Caco-2 (cell line): Measurements from ENCODE around the gene DDX4. TPM values are rescaled to one million over a fixed set of nuclear protein-coding genes. Genes with fewer than 3 reads are reported as not detected.

Source experiments
- BruUV-seq: library from RNA; stranded (reverse); fragments of 400-500 nt; replicated peaks from 2 replicates; lab custom pipeline; 2021; lab: Mats Ljungman, UMichigan
- CTCF ChIA-PET: fragments of 300-600 bp; sonication (Branson Sonifier 250); formaldehyde crosslinking; loops from one replicate; lab custom pipeline; 2022; ENCODE audit warnings: antibody characterized with exemption; lab: Charles Lee
- POLR2A ChIA-PET: fragments of 300-600 bp; sonication (Branson Sonifier 250); formaldehyde crosslinking; loops from one replicate; lab custom pipeline; 2022; ENCODE audit warnings: antibody characterized with exemption; lab: Charles Lee
- DNase-seq, 2 experiments: peaks; one replicate each; pipeline versions ENCODE4 v3.0.0 to v3.0.0-alpha.2; 2020 to 2022
- H3K27me3 ChIP-seq: replicated peaks from 2 replicates; pipeline ENCODE4 v1.6.0; 2011; ENCODE audit warnings: low read length; ENCODE audit not compliant: control insufficient read depth, insufficient read depth
- H3K36me3 ChIP-seq: 2 replicates; pipeline ENCODE4 v1.5.1; 2011; ENCODE audit warnings: low read length; ENCODE audit not compliant: control insufficient read depth, insufficient read depth
- H3K4me1 ChIP-seq: fragments of 250-450 bp; sonication (Bioruptor Pico); 2 replicates; pipeline ENCODE4 v1.5.1; 2020; ENCODE audit warnings: mild to moderate bottlenecking
- H3K4me3 ChIP-seq: 2 replicates; pipeline ENCODE4 v1.5.1; 2011; ENCODE audit warnings: low read depth, mild to moderate bottlenecking, control low read depth, low read length
- H3K9me3 ChIP-seq: fragments of 250-450 bp; sonication (Bioruptor Pico); 2 replicates; pipeline ENCODE4 v1.5.1; 2020; ENCODE audit warnings: mild to moderate bottlenecking, moderate library complexity
- H3K27ac Mint-ChIP-seq: one replicate; pipeline ENCODE4 v1.8.0; 2022; ENCODE audit warnings: mixed read lengths; ENCODE audit not compliant: unreplicated experiment
- H3K27me3 Mint-ChIP-seq: one replicate; pipeline ENCODE4 v1.8.0; 2022; ENCODE audit warnings: mixed read lengths; ENCODE audit not compliant: insufficient read depth, unreplicated experiment
- H3K36me3 Mint-ChIP-seq: one replicate; pipeline ENCODE4 v1.8.0; 2022; ENCODE audit warnings: mild to moderate bottlenecking, mixed read lengths; ENCODE audit not compliant: insufficient read depth, unreplicated experiment
- H3K4me1 Mint-ChIP-seq: one replicate; pipeline ENCODE4 v1.8.0; 2022; ENCODE audit warnings: low read depth, mixed read lengths; ENCODE audit not compliant: unreplicated experiment
- H3K4me3 Mint-ChIP-seq: one replicate; pipeline ENCODE4 v1.8.0; 2022; ENCODE audit warnings: mild to moderate bottlenecking, moderate library complexity, mixed read lengths; ENCODE audit not compliant: unreplicated experiment
- H3K9me3 Mint-ChIP-seq: one replicate; pipeline ENCODE4 v1.8.0; 2022; ENCODE audit warnings: mixed read lengths; ENCODE audit not compliant: unreplicated experiment
- CTCF ChIP-seq, 2 experiments: fragments of 200-600 bp in 1 of 2; IDR thresholded peaks; 1 replicate in 1 of 2; 2 replicates in 1 of 2; pipeline versions ENCODE4 v1.5.1 to v1.8.0; 2011 to 2022; ENCODE audit warnings: antibody characterized with exemption in 1 of 2, control low read depth in 1 of 2, inconsistent platforms in 1 of 2, low read depth in 1 of 2, low read length in 1 of 2, mild to moderate bottlenecking in 1 of 2, moderate library complexity in 1 of 2; ENCODE audit not compliant: insufficient read depth in 1 of 2, severe bottlenecking in 1 of 2, unreplicated experiment in 1 of 2
- intact Hi-C: fragments of 100-400 bp; cut with micrococcal nuclease; formaldehyde crosslinking; loops from one replicate; pipeline ENCODE4 v1.10.0; 2022; ENCODE audit not compliant: unreplicated experiment
- total RNA-seq: library from RNA; stranded (reverse); gene quantifications from 2 replicates; pipeline ENCODE4 v1.2.3, GENCODE V29; 2022

Gene DDX4
- total RNA-seq, 1 experiment from 2014 or later: not detected

GRCh38 chr5:55866485-55866884 is 128.6 kb downstream of the DDX4 start:
- Mint-ChIP-seq H3K9me3 (no peaks in the 10 kb centered on the region), H3K27me3 (no peaks in the 10 kb centered on the region), H3K27ac (no peak overlapping the region), H3K4me1 (no peaks in the 10 kb centered on the region), H3K4me3 (no peak overlapping the region), H3K36me3 (no peaks in the 10 kb centered on the region)
- intact Hi-C loops: no loop called here
- no peak for TF ChIP-seq CTCF (IDR thresholded peaks at IDR 0.05; ENCODE audit: insufficient read depth in 1 of 2, low read depth in 1 of 2, low read length in 1 of 2, severe bottlenecking in 1 of 2, unreplicated experiment in 1 of 2)
- no peaks in the 10 kb centered on the region for H3K27me3 ChIP-seq
- no peak for DNase-seq
- no peaks in the 10 kb centered on the region for H3K9me3 ChIP-seq
- BruUV-seq: no TSS peak
- ChIA-PET POLR2A (no interaction called here), CTCF (no interaction called here)
- no peaks in the 10 kb centered on the region for H3K4me1 ChIP-seq
- no peak overlapping the region for H3K4me3 ChIP-seq
- no peaks in the 10 kb centered on the region for H3K36me3 ChIP-seq

Other genes with a start within 250 kb of the DDX4 start
- 49.4 and 57.9 TPM in 2 replicates for gene PLPP1, start 203.1 kb upstream of the DDX4 start, total RNA-seq
- gene SLC38A9, start 25.7 kb upstream of the DDX4 start, total RNA-seq: 65.4 and 66.9 TPM in 2 replicates
- gene IL31RA, start 113.3 kb downstream of the DDX4 start, total RNA-seq: not detected in 2 replicates